ENCODE measurements around the gene SH3PXD2A.
A peak's percentile ranks its signal among the peaks of the same experiment; 100 is the strongest.

Gene SH3PXD2A

GRCh38 chr10:103736044-103736443, 119.3 kb downstream of the SH3PXD2A start (continued):
- TF ChIP-seq, protein P1, sequence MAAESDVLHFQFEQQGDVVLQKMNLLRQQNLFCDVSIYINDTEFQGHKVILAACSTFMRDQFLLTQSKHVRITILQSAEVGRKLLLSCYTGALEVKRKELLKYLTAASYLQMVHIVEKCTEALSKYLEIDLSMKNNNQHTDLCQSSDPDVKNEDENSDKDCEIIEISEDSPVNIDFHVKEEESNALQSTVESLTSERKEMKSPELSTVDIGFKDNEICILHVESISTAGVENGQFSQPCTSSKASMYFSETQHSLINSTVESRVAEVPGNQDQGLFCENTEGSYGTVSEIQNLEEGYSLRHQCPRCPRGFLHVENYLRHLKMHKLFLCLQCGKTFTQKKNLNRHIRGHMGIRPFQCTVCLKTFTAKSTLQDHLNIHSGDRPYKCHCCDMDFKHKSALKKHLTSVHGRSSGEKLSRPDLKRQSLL (tag by site-specific recombination; IDR thresholded peaks at IDR 0.05), result no peak
- TF ChIP-seq ZSCAN23 (tag by site-specific recombination; IDR thresholded peaks at IDR 0.05) (no peak), ZNF624 (tag by site-specific recombination; IDR thresholded peaks at IDR 0.05) (no peak)

- Histone ChIP-seq H3K27ac (ENCODE audit: extremely low read depth, low read depth, low read length) (no peak overlapping the region), H3K4me3 (ENCODE audit: low read depth, low read length) (no peak overlapping the region), H3K9me3 (ENCODE audit: control insufficient read depth, insufficient read depth, low read depth, low read length) (no peaks in the 10 kb centered on the region), H3K36me3 (ENCODE audit: control insufficient read depth in 2 of 2, insufficient read depth in 1 of 2, low read length in 2 of 2) (no peaks in the 10 kb centered on the region), H3K4me1 (ENCODE audit: control insufficient read depth, insufficient read depth, low read length) (no peaks in the 10 kb centered on the region)
- CTCF ChIA-PET, result interaction anchor here (2.9 kb wide), 1 partner anchor 21 kb away, joined by 16 read pairs; no protein-coding TSS in a partner anchor
- TF ChIP-seq, protein P2, sequence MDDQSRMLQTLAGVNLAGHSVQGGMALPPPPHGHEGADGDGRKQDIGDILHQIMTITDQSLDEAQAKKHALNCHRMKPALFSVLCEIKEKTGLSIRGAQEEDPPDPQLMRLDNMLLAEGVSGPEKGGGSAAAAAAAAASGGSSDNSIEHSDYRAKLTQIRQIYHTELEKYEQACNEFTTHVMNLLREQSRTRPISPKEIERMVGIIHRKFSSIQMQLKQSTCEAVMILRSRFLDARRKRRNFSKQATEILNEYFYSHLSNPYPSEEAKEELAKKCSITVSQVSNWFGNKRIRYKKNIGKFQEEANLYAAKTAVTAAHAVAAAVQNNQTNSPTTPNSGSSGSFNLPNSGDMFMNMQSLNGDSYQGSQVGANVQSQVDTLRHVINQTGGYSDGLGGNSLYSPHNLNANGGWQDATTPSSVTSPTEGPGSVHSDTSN (CRISPR knock-in tag; IDR thresholded peaks at IDR 0.05), result no peak
- TF ChIP-seq ZNF214 (tag by site-specific recombination; IDR thresholded peaks at IDR 0.05; ENCODE audit: borderline replicate concordance) (no peak), KLF1 (tag by site-specific recombination; IDR thresholded peaks at IDR 0.05) (no peak), HOXA7 (CRISPR knock-in tag; IDR thresholded peaks at IDR 0.05; ENCODE audit: borderline replicate concordance) (no peak), ZNF707 (tag by site-specific recombination; IDR thresholded peaks at IDR 0.05) (no peak), ZNF585B (tag by site-specific recombination; IDR thresholded peaks at IDR 0.05) (no peak), ZIC2 (tag by site-specific recombination; IDR thresholded peaks at IDR 0.05) (no peak), ZNF274 (IDR thresholded peaks at IDR 0.05; ENCODE audit: low read length) (no peak), ZNF274 (tag by site-specific recombination; IDR thresholded peaks at IDR 0.05; ENCODE audit: borderline replicate concordance) (no peak), YY2 (tag by site-specific recombination; IDR thresholded peaks at IDR 0.05) (no peak)
- POLR2A ChIA-PET, result no interaction called here
These were observed 120.6 kb downstream of the SH3PXD2A start for GRCh38 chr10:103734731-103735130.

- no peaks in the 10 kb centered on the region for H3K36me3 ChIP-seq (ENCODE audit: control insufficient read depth in 2 of 2, insufficient read depth in 1 of 2, low read length in 2 of 2)
- no peak overlapping the region for H3K27ac ChIP-seq (ENCODE audit: extremely low read depth, low read depth, low read length)
- POLR2A ChIA-PET, result no interaction called here
- no peaks in the 10 kb centered on the region for H3K9me3 ChIP-seq (ENCODE audit: control insufficient read depth, insufficient read depth, low read depth, low read length)
- TF ChIP-seq, protein P3, sequence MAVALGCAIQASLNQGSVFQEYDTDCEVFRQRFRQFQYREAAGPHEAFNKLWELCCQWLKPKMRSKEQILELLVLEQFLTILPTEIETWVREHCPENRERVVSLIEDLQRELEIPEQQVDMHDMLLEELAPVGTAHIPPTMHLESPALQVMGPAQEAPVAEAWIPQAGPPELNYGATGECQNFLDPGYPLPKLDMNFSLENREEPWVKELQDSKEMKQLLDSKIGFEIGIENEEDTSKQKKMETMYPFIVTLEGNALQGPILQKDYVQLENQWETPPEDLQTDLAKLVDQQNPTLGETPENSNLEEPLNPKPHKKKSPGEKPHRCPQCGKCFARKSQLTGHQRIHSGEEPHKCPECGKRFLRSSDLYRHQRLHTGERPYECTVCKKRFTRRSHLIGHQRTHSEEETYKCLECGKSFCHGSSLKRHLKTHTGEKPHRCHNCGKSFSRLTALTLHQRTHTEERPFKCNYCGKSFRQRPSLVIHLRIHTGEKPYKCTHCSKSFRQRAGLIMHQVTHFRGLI (tag by site-specific recombination; IDR thresholded peaks at IDR 0.05), result peak; percentile 67; the same call in 1 of the 2 replicates
- TF ChIP-seq HOXC10 (CRISPR knock-in tag; IDR thresholded peaks at IDR 0.05), result no peak
- no peak overlapping the region for H3K4me3 ChIP-seq (ENCODE audit: low read depth, low read length)
- H3K4me1 ChIP-seq (ENCODE audit: control insufficient read depth, insufficient read depth, low read length), result no peaks in the 10 kb centered on the region
- CTCF ChIA-PET, result interaction anchor here (0.7 to 2.9 kb wide), 4 partner anchors 15 to 153 kb away, joined by 3 to 16 read pairs (median 3); no protein-coding TSS in a partner anchor
These were observed 122.3 kb downstream of the SH3PXD2A start for GRCh38 chr10:103733045-103733419.

DNA sequence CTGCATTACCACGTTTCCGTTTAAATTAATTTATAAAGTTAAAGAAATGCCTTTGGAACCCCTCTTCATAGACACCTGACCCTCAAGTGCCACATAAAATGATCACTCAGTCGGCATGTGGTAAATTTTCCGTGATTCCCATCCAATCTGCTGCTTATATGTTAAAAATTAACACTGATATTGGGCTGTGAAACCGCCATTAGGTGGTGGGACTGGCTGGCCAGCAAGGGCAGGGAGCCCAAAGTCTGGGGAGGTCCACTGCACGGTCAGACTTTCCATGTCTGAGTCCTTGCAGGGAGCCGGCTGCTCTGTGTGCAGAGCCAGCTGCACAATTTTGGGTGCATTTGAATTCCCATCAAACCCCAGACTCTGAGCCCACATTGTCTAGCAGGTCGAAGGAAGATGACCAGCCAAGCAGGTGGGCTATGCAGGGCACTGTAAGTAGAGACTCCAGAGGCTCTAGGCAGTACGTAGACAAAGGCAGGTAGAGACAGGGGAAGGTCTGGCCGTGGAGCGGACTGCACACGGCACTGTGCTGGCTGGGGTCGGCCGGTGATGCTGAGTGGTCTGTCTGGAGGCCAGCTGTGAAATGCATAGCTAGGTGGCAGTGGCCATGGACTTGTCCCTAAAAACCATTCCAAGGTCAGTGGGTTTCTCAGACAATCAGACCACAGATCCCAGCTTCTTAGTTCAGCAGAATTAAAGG, 122.9 kb downstream of the SH3PXD2A start:
- Histone ChIP-seq H3K36me3 (ENCODE audit: control insufficient read depth in 2 of 2, insufficient read depth in 1 of 2, low read length in 2 of 2) (no peaks in the 10 kb centered on the region), H3K4me1 (ENCODE audit: control insufficient read depth, insufficient read depth, low read length) (no peaks in the 10 kb centered on the region), H3K27ac (ENCODE audit: extremely low read depth, low read depth, low read length) (no peak overlapping the region), H3K9me3 (ENCODE audit: control insufficient read depth, insufficient read depth, low read depth, low read length) (no peaks in the 10 kb centered on the region), H3K4me3 (ENCODE audit: low read depth, low read length) (no peak overlapping the region)
- ChIA-PET CTCF (interaction anchor here (0.7 to 2.9 kb wide), 2 partner anchors 14 to 19 kb away, joined by 3 to 16 read pairs; no protein-coding TSS in a partner anchor), POLR2A (no interaction called here)
- TF ChIP-seq ZNF518A (tag by site-specific recombination; conservative IDR thresholded peaks at IDR 0.05; ENCODE audit: low read depth), result no peak
- TF ChIP-seq, protein P3 (tag by site-specific recombination; IDR thresholded peaks at IDR 0.05), result no peak
- TF ChIP-seq, protein P4, sequence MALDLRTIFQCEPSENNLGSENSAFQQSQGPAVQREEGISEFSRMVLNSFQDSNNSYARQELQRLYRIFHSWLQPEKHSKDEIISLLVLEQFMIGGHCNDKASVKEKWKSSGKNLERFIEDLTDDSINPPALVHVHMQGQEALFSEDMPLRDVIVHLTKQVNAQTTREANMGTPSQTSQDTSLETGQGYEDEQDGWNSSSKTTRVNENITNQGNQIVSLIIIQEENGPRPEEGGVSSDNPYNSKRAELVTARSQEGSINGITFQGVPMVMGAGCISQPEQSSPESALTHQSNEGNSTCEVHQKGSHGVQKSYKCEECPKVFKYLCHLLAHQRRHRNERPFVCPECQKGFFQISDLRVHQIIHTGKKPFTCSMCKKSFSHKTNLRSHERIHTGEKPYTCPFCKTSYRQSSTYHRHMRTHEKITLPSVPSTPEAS (tag by site-specific recombination; IDR thresholded peaks at IDR 0.05), result no peak
